ENCODE measurements around the gene LRBA.

DNA sequence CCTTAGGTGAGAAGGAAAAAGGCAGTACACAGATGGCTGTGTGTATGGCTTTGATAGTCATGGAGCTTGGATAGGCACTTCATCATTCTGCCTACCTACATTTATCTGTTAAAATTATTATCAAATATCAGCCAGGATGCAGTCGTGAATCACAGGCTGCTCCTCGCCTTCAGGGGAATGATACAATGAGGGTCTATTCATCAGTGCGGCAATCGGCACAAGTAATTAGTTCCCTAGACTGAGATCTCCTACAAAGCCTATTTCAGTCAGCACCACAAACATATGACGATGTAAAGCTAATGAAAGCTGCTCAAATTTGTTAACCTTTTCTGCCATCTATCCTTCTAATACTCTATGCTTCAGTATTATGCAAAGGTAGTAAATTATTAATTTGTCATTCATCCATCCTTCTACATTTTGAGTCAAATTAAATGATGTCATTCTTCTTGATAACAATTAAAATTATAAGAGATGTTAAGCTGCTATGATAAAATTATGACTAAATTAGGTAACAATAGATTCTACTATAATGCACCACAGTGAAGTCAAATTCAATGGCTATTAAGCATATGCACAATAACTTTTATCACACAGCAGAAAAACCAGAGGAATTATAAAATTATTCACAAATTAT lies 414.2 kb downstream of the LRBA start:
- TF ChIP-seq CTCF (IDR thresholded peaks at IDR 0.05): no peak
- no peak for TF ChIP-seq POLR2A (IDR thresholded peaks at IDR 0.05)

All from testis (tissue), 2 donors.